NCI-H524 (cell line): Measurements from ENCODE around the gene PHF1.
A peak's percentile ranks its signal among the peaks of the same experiment; 100 is the strongest.

Experiments
- DNase-seq, 2 experiments: peaks; one replicate each; lab custom pipeline; 2025; lab: John Stamatoyannopoulos, UW

Gene PHF1

GRCh38 chr6:33417903-33418689 lies 7.3 kb downstream of the PHF1 start, which contains the start of gene CUTA:
CUTA (minus strand) TSS chr6:33418107; CDS start chr6:33418000, 107 bp downstream.
- DNase-seq, result peak; percentile 99

- peak in 1 of 2 experiments; percentile 52 for DNase-seq
Observed at GRCh38 chr6:33418690-33419291, 8.0 kb downstream of the PHF1 start.

- DNase-seq, result peak; percentile 65 to 72
Observed at GRCh38 chr6:33419580-33420490, 9.0 kb downstream of the PHF1 start, which contains the start of gene SYNGAP1. SYNGAP1 (plus strand) TSS chr6:33420065; CDS start chr6:33420265, 200 bp downstream.

GRCh38 chr6:33420491-33421343 lies 9.9 kb downstream of the PHF1 start:
- DNase-seq, result peak; percentile 68 to 78

- no peak for DNase-seq
Observed at GRCh38 chr6:33421344-33421643, 10.5 kb downstream of the PHF1 start.

- no peak for DNase-seq
Observed at GRCh38 chr6:33423777-33424176, 13.0 kb downstream of the PHF1 start.

GRCh38 chr6:33424855-33425667 lies 14.2 kb downstream of the PHF1 start:
- DNase-seq, result no peak

GRCh38 chr6:33425668-33426577 lies 15.1 kb downstream of the PHF1 start:
- peak; percentile 74 to 75 for DNase-seq

- DNase-seq, result peak in 1 of 2 experiments; percentile 25
Observed at GRCh38 chr6:33426590-33427511, 16.0 kb downstream of the PHF1 start.

- peak in 1 of 2 experiments; percentile 25 for DNase-seq
Observed at GRCh38 chr6:33427585-33428223, 16.9 kb downstream of the PHF1 start.

GRCh38 chr6:33428224-33428965 lies 17.6 kb downstream of the PHF1 start:
- peak; percentile 20 to 50 for DNase-seq

GRCh38 chr6:33428966-33429749 lies 18.3 kb downstream of the PHF1 start:
- DNase-seq, result no peak

GRCh38 chr6:33429750-33430052 lies 18.9 kb downstream of the PHF1 start:
- no peak for DNase-seq

- no peak for DNase-seq
Observed at GRCh38 chr6:33430334-33430733, 19.5 kb downstream of the PHF1 start.

- DNase-seq, result peak in 1 of 2 experiments; percentile 34
Observed at GRCh38 chr6:33430991-33431879, 20.4 kb downstream of the PHF1 start.
